IPS-20b (cell line): ENCODE results near the gene RUNX2.

ENCODE experiments used
- H3K27ac ChIP-seq: one replicate; pipeline ENCODE4 v1.5.1; 2013; ENCODE audit warnings: low read length
- H3K27me3 ChIP-seq: 2 replicates; pipeline ENCODE4 v1.6.1; 2013; ENCODE audit warnings: mild to moderate bottlenecking, low read length, inconsistent platforms; ENCODE audit not compliant: insufficient read depth
- H3K36me3 ChIP-seq: 2 replicates; pipeline ENCODE4 v1.6.1; 2013; ENCODE audit warnings: low read depth, mild to moderate bottlenecking, inconsistent platforms, low read length, moderate library complexity; ENCODE audit not compliant: insufficient read depth
- H3K4me1 ChIP-seq: 2 replicates; pipeline ENCODE4 v1.6.1; 2013; ENCODE audit warnings: mild to moderate bottlenecking, control low read depth, inconsistent platforms, low read length, moderate library complexity; ENCODE audit not compliant: insufficient read depth
- H3K4me3 ChIP-seq: 2 replicates; pipeline ENCODE4 v1.5.1; 2013; ENCODE audit warnings: mild to moderate bottlenecking, low read length, inconsistent platforms
- H3K9ac ChIP-seq: 2 replicates; pipeline ENCODE4 v1.6.1; 2013; ENCODE audit warnings: low read depth, mild to moderate bottlenecking, inconsistent platforms, low read length, moderate library complexity
- H3K9me3 ChIP-seq: 2 replicates; pipeline ENCODE4 v1.6.1; 2013; ENCODE audit warnings: mild to moderate bottlenecking, low read depth, low read length, inconsistent platforms; ENCODE audit not compliant: insufficient read depth

Gene RUNX2

DNA sequence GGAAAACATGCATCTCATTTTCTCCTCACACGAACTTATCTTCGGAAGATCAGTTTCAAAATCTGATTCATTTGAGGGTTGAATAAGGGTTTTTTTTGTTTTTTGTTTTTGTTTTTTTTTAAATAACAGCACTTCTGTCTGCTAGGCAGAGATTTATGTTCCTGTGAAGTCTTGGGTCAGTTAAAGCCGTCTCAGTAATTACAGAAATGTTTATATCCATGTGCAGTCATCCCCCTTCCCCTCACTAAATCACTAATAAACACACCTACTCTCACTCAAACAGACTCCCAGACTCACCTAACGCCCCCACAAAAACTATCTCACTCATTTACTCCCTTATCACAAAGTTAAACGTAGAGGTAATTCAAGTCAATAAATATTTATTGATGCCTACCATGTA lies 263.8 kb downstream of the RUNX2 start:
- Histone ChIP-seq H3K27ac (no peak overlapping the region), H3K36me3 (no peaks in the 10 kb centered on the region), H3K9me3 (no peaks in the 10 kb centered on the region), H3K4me3 (no peak overlapping the region), H3K27me3 (no peaks in the 10 kb centered on the region), H3K4me1 (peaks cover 18% of the 10 kb centered on the region), H3K9ac (0 out of 2 replicates have a peak overlapping the region, but pooled peaks have one; percentile 21)

GRCh38 chr6:45592991-45593390 lies 264.9 kb downstream of the RUNX2 start:
- Histone ChIP-seq H3K9ac (no peak overlapping the region), H3K27me3 (no peaks in the 10 kb centered on the region), H3K4me1 (peaks cover 18% of the 10 kb centered on the region), H3K9me3 (no peaks in the 10 kb centered on the region), H3K4me3 (no peak overlapping the region), H3K27ac (no peak overlapping the region), H3K36me3 (no peaks in the 10 kb centered on the region)

- Histone ChIP-seq H3K27me3 (no peaks in the 10 kb centered on the region), H3K9ac (no peak overlapping the region), H3K9me3 (no peaks in the 10 kb centered on the region), H3K27ac (no peak overlapping the region), H3K4me1 (peaks cover 23% of the 10 kb centered on the region), H3K36me3 (no peaks in the 10 kb centered on the region), H3K4me3 (no peak overlapping the region)
Observed at GRCh38 chr6:45595010-45595851, 267.1 kb downstream of the RUNX2 start.

GRCh38 chr6:45597424-45597823 lies 269.3 kb downstream of the RUNX2 start:
- Histone ChIP-seq H3K4me3 (no peak overlapping the region), H3K9ac (no peak overlapping the region), H3K27ac (no peak overlapping the region), H3K9me3 (no peaks in the 10 kb centered on the region), H3K27me3 (no peaks in the 10 kb centered on the region), H3K36me3 (no peaks in the 10 kb centered on the region), H3K4me1 (peaks cover 7% of the 10 kb centered on the region; the same call in 1 of the 2 replicates)

GRCh38 chr6:45599053-45599452 lies 270.9 kb downstream of the RUNX2 start:
- Histone ChIP-seq H3K4me3 (no peak overlapping the region), H3K4me1 (peaks cover 5% of the 10 kb centered on the region; the same call in 1 of the 2 replicates), H3K27me3 (no peaks in the 10 kb centered on the region), H3K27ac (no peak overlapping the region), H3K9ac (no peak overlapping the region), H3K36me3 (no peaks in the 10 kb centered on the region), H3K9me3 (no peaks in the 10 kb centered on the region)

DNA sequence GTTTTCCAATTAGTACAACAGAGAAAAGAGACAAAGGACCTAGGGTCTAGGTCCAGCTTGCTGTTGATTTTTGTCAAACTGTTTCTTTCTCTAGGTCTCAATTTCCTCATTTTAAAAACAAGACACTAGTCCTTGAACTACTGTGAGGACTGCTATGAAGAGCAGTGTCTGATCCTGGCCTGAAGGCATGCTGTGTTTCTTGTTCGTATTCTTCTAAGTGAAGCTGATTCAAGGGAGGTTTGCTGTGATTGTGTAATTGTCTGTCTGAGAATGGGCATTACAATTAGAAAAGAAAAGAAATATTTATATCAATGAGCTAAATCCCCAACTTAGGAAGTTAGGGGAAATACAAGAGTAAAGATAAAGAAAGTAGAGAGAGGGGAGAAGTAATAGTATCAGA lies 277.8 kb downstream of the RUNX2 start:
- H3K36me3 ChIP-seq: no peaks in the 10 kb centered on the region
- no peaks in the 10 kb centered on the region for H3K27me3 ChIP-seq
- no peak overlapping the region for H3K4me3 ChIP-seq
- H3K9ac ChIP-seq: no peak overlapping the region
- no peak overlapping the region for H3K27ac ChIP-seq
- H3K4me1 ChIP-seq: no peaks in the 10 kb centered on the region
- H3K9me3 ChIP-seq: no peaks in the 10 kb centered on the region

DNA sequence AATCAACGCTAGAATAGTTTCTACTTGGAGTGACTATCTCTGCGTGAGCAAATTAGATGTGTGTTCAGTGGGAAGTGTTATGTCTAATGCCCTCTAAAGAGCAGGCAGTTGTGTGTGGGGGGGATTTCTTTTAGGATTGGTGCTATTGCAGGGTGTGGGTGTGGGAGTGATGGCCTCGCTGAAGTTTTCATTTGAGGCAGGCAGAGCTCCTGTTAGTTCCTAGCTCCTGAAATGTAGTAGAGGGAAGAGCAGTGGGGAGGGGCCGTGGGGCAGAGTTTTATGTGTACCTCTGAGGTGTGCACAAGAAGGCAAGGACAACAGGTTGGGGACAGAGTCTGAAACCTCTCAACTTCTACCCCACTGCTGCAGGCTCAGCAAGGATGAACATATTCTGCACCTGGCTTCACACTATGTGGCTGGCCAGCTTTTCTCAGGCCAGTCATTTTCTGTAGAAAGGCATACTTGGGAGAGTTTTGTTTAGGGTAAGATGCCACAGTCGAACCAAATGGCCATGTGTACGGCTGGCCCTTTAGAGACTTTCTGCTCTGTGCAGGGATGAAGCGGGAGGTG lies 278.8 kb downstream of the RUNX2 start:
- H3K9ac ChIP-seq: no peak overlapping the region
- H3K36me3 ChIP-seq: no peaks in the 10 kb centered on the region
- H3K4me1 ChIP-seq: no peaks in the 10 kb centered on the region
- H3K9me3 ChIP-seq: no peaks in the 10 kb centered on the region
- H3K27ac ChIP-seq: no peak overlapping the region
- H3K4me3 ChIP-seq: no peak overlapping the region
- no peaks in the 10 kb centered on the region for H3K27me3 ChIP-seq

DNA sequence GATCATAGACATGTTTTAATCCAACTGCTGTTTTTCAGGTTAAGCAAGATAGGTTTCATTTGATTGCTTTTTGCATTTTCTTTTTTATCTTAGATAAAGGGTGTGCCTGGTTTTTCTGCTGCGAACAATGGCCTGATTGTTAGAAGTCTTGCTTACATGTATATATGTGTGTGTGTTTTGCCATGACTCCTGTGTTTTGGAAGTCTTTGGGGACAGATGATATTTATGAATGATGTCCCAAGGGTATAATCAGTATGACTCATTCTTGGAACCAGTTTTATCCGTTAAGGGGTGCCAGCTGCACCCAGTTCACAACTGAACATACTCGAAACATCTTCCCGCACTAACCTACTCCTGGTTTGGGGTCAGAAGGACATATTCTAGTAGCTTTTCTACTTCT lies 279.7 kb downstream of the RUNX2 start:
- Histone ChIP-seq H3K27ac (no peak overlapping the region), H3K9me3 (no peaks in the 10 kb centered on the region), H3K4me3 (no peak overlapping the region), H3K4me1 (no peaks in the 10 kb centered on the region), H3K36me3 (no peaks in the 10 kb centered on the region), H3K27me3 (no peaks in the 10 kb centered on the region), H3K9ac (no peak overlapping the region)

GRCh38 chr6:45608252-45608913 lies 280.3 kb downstream of the RUNX2 start:
- H3K4me1 ChIP-seq: no peaks in the 10 kb centered on the region
- no peaks in the 10 kb centered on the region for H3K27me3 ChIP-seq
- no peaks in the 10 kb centered on the region for H3K36me3 ChIP-seq
- no peak overlapping the region for H3K27ac ChIP-seq
- no peak overlapping the region for H3K9ac ChIP-seq
- H3K9me3 ChIP-seq: no peaks in the 10 kb centered on the region
- no peak overlapping the region for H3K4me3 ChIP-seq

DNA sequence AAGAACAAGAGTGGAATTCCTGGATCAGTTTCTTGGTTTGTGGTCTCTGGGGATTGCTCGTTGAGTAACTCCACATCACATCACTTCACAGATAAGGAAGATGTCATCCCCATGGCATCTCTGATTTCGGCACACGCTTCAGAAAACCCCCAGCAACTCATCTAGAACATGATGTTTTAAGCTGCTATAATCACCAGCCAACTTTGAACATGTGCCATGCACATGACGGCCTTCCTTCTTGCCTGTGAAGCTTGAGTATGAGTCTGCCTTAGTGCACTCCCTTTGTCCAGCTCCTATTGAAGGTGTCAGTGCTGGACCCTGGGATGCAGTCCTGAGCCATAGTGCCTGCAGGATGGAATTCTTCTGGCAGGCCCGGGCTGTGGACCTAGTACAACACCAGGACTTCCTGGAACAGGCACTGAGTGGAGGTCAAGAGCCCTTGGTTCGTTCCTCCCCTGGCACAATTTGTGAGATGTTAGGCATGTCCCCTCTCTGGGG lies 281.1 kb downstream of the RUNX2 start:
- Histone ChIP-seq H3K4me3 (no peak overlapping the region), H3K9me3 (no peaks in the 10 kb centered on the region), H3K27me3 (no peaks in the 10 kb centered on the region), H3K27ac (no peak overlapping the region), H3K4me1 (no peaks in the 10 kb centered on the region), H3K9ac (no peak overlapping the region), H3K36me3 (no peaks in the 10 kb centered on the region)

GRCh38 chr6:45610374-45610773 lies 282.2 kb downstream of the RUNX2 start:
- Histone ChIP-seq H3K36me3 (no peaks in the 10 kb centered on the region), H3K27ac (no peak overlapping the region), H3K27me3 (no peaks in the 10 kb centered on the region), H3K9ac (no peak overlapping the region), H3K4me1 (no peaks in the 10 kb centered on the region), H3K9me3 (no peaks in the 10 kb centered on the region), H3K4me3 (no peak overlapping the region)

GRCh38 chr6:45610832-45611231 lies 282.7 kb downstream of the RUNX2 start:
- Histone ChIP-seq H3K27me3 (no peaks in the 10 kb centered on the region), H3K4me3 (no peak overlapping the region), H3K4me1 (no peaks in the 10 kb centered on the region), H3K9ac (no peak overlapping the region), H3K9me3 (no peaks in the 10 kb centered on the region), H3K27ac (no peak overlapping the region), H3K36me3 (no peaks in the 10 kb centered on the region)
